SK-N-MC (cell line): ENCODE measurements around the gene CWC27.

Source experiments
- EZH2 ChIP-seq: fragments of 200-600 bp; sonication (generic); IDR thresholded peaks from one replicate; pipeline ENCODE4 v1.6.1; 2017; ENCODE audit warnings: antibody characterized with exemption
- POLR2AphosphoS5 ChIP-seq: IDR thresholded peaks from 2 replicates; pipeline ENCODE4 v1.6.1; 2012; ENCODE audit warnings: mild to moderate bottlenecking, low read depth, low read length, borderline replicate concordance

- no peak for TF ChIP-seq POLR2AphosphoS5
- no peak for TF ChIP-seq EZH2
Measured at GRCh38 chr5:64968591-64969110, 199.9 kb downstream of the CWC27 start.
